Body of pancreas (tissue), 4 donors: ENCODE measurements around the gene GRHPR. TPM values are rescaled to one million over a fixed set of nuclear protein-coding genes. Genes with fewer than 3 reads are reported as not detected.

ENCODE experiments used
- ATAC-seq: fragments of 150-250 bp; one replicate; pipeline ENCODE4 v1.9.1; 2016
- DNase-seq, 4 donors: peaks; one replicate each; pipeline ENCODE4 v3.0.0-alpha.2; 2019
- H3K27ac ChIP-seq, 4 donors: fragments of 200-600 bp; sonication (generic); 1 replicate in 3 of 4; 2 replicates in 1 of 4; pipeline versions ENCODE4 v1.5.1 to v1.6.1; 2016 to 2019; ENCODE audit warnings: mild to moderate bottlenecking in 1 of 4, mixed read lengths in 1 of 4, moderate library complexity in 1 of 4
- H3K27me3 ChIP-seq, 2 donors: fragments of 200-600 bp; sonication (generic); one replicate each; pipeline ENCODE4 v1.6.0; 2016; ENCODE audit warnings: mild to moderate bottlenecking in 1 of 2
- H3K36me3 ChIP-seq, 2 donors: fragments of 200-600 bp; sonication (generic); replicated peaks in 1 of 2; 2 replicates each; pipeline ENCODE4 v1.5.1; 2016; ENCODE audit warnings: low read depth in 2 of 2; ENCODE audit not compliant: insufficient read depth in 1 of 2
- H3K4me1 ChIP-seq: fragments of 200-600 bp; sonication (generic); one replicate; pipeline ENCODE4 v1.6.0; 2016
- H3K4me3 ChIP-seq, 2 donors: fragments of 200-600 bp; sonication (generic); 1 replicate in 1 of 2; 2 replicates in 1 of 2; pipeline ENCODE4 v1.5.1; 2016 to 2019
- H3K9me3 ChIP-seq, 3 donors: fragments of 200-600 bp; sonication (generic); 1 replicate in 2 of 3; 2 replicates in 1 of 3; pipeline ENCODE4 v1.5.1; 2016
- CTCF ChIP-seq, 7 experiments: fragments of 450-650 bp in 4 of 7; fragments of 200-600 bp in 3 of 7; sonication (generic) in 3 of 7; IDR thresholded peaks; one replicate each; pipeline ENCODE4 v1.5.1; 2016 to 2019; ENCODE audit warnings: antibody characterized with exemption in 7 of 7
- POLR2A ChIP-seq, 3 donors: fragments of 450-650 bp; IDR thresholded peaks; one replicate each; pipeline ENCODE4 v1.6.1; 2016; ENCODE audit warnings: antibody characterized with exemption in 3 of 3, mild to moderate bottlenecking in 2 of 3
- WGBS, 2 donors: methylation state at CpG; one replicate each; pipeline ENCODE4 v1.1.5; 2017; 5-methylcytosine and 5-hydroxymethylcytosine counted together
- intact Hi-C: fragments of 100-400 bp; cut with DNase I; formaldehyde crosslinking; loops from one replicate; pipeline ENCODE4 v1.15.1; 2023
- total RNA-seq, 2 donors: library from RNA; depleted of rRNA; stranded (reverse); fragments of >200 nt; gene quantifications; one replicate each; pipeline ENCODE4 v1.1.0, GENCODE V29; 2016

The GRHPR gene
- total RNA-seq, 2 donors from 2014 or later: 61.0 to 95.3 TPM

GRCh38 chr9:37404590-37404989, 17.9 kb upstream of the GRHPR start:
- no peak for DNase-seq
- intact Hi-C loops: no loop called here
- H3K9me3 ChIP-seq: no peaks in the 10 kb centered on the region
- 86 to 88% methylated on average over 9 of the region's 9 CpGs for WGBS, 2 donors
- ATAC-seq: no peak
- peak overlapping the region; percentile 32 to 89 (median 86) for H3K27ac ChIP-seq
- H3K4me3 ChIP-seq: no peak overlapping the region
- peaks cover 64% of the 10 kb centered on the region for H3K4me1 ChIP-seq
- H3K36me3 ChIP-seq: no peaks in the 10 kb centered on the region
- H3K27me3 ChIP-seq: no peaks in the 10 kb centered on the region
- TF ChIP-seq POLR2A (IDR thresholded peaks at IDR 0.05) (no peak), CTCF (IDR thresholded peaks at IDR 0.05) (no peak)

GRCh38 chr9:37405350-37405749, 17.1 kb upstream of the GRHPR start:
- H3K4me3 ChIP-seq: no peak overlapping the region
- no peaks in the 10 kb centered on the region for H3K9me3 ChIP-seq
- ATAC-seq (no peak), DNase-seq (no peak)
- no peaks in the 10 kb centered on the region for H3K36me3 ChIP-seq
- H3K27ac ChIP-seq: peak overlapping the region; percentile 32 to 89 (median 86)
- H3K27me3 ChIP-seq: no peaks in the 10 kb centered on the region
- TF ChIP-seq CTCF (IDR thresholded peaks at IDR 0.05) (no peak), POLR2A (IDR thresholded peaks at IDR 0.05) (no peak)
- 32 to 36% methylated on average over 3 of the region's 3 CpGs for WGBS, 2 donors
- intact Hi-C loops: no loop called here
- peaks cover 57% of the 10 kb centered on the region for H3K4me1 ChIP-seq

GRCh38 chr9:37405764-37406380, 16.6 kb upstream of the GRHPR start:
- no peak for ATAC-seq
- TF ChIP-seq CTCF (IDR thresholded peaks at IDR 0.05): no peak
- no peak for TF ChIP-seq POLR2A (IDR thresholded peaks at IDR 0.05)
- Histone ChIP-seq H3K9me3 (no peaks in the 10 kb centered on the region), H3K27me3 (no peaks in the 10 kb centered on the region), H3K4me3 (no peak overlapping the region), H3K27ac (peak overlapping the region; percentile 61 to 89 (median 86)), H3K36me3 (no peaks in the 10 kb centered on the region), H3K4me1 (peaks cover 52% of the 10 kb centered on the region)
- no peak for DNase-seq
- intact Hi-C loops: no loop called here
- 83 to 91% methylated on average over 10 of the region's 10 CpGs for WGBS, 2 donors

- Histone ChIP-seq H3K4me3 (no peak overlapping the region), H3K9me3 (no peaks in the 10 kb centered on the region), H3K4me1 (peaks cover 52% of the 10 kb centered on the region), H3K27me3 (no peaks in the 10 kb centered on the region), H3K36me3 (no peaks in the 10 kb centered on the region), H3K27ac (peak overlapping the region; percentile 61 to 89 (median 86))
- DNase-seq: peak; percentile 68 to 87 (median 84)
- intact Hi-C loops: no loop called here
- WGBS, 2 donors: 62 to 71% methylated on average over 10 to 11 of the region's 11 CpGs
- TF ChIP-seq POLR2A (IDR thresholded peaks at IDR 0.05) (no peak), CTCF (IDR thresholded peaks at IDR 0.05) (no peak)
- peak; percentile 62 for ATAC-seq
Measured at GRCh38 chr9:37406603-37407401, 15.7 kb upstream of the GRHPR start.
